ENCODE measurements around the gene HOXA9. TPM values are rescaled to one million over a fixed set of nuclear protein-coding genes. Genes with fewer than 3 reads are reported as not detected.

HOXA9 gene
- total and polyA plus RNA-seq, 10 of the 15 experiments (the other 5 are each of a cell fraction or from before 2014, with no cell fraction given) = not detected

GRCh38 chr7:27170426-27171324 lies 5.3 kb upstream of the HOXA9 start:
- no peak for ATAC-seq
- ChIA-PET RAD21 (ENCODE audit: unreplicated experiment) (no interaction called here), CTCF (interaction anchor here (1.6 kb wide), 1 partner anchor 801 kb away, joined by 4 read pairs; no protein-coding TSS in a partner anchor), SMC1A (ENCODE audit: uncharacterized antibody, unreplicated experiment) (interaction anchor here (0.6 kb wide), 1 partner anchor 730 kb away, joined by 3 read pairs; no protein-coding TSS in a partner anchor), POLR2A (no interaction called here)
- Histone ChIP-seq H3K9ac (ENCODE audit: control insufficient read depth, insufficient read depth, low read length) (no peak overlapping the region), H3K27me3 (replicated peaks in 1 of 2; ENCODE audit: control insufficient read depth in 2 of 2, insufficient read depth in 2 of 2, low read length in 1 of 2) (peaks cover 28 to 42% of the 10 kb centered on the region in 2 experiments), H3K4me3 (no peak overlapping the region), H3K4me1 (ENCODE audit: control insufficient read depth, insufficient read depth, low read length) (no peaks in the 10 kb centered on the region), H3K36me3 (ENCODE audit: control insufficient read depth in 2 of 2, insufficient read depth in 2 of 2, low read length in 1 of 2) (no peaks in the 10 kb centered on the region; a peak in 1 of 4 replicates), H4K20me1 (ENCODE audit: control insufficient read depth, insufficient read depth) (no peaks in the 10 kb centered on the region), H3K27ac (ENCODE audit: control insufficient read depth, insufficient read depth) (no peak overlapping the region), H3K79me2 (ENCODE audit: control insufficient read depth, insufficient read depth, low read length) (no peaks in the 10 kb centered on the region), H3K9me3 (replicated peaks; ENCODE audit: control insufficient read depth, insufficient read depth, low read length) (no peaks in the 10 kb centered on the region; the same call in 2 of the 3 replicates), H2AFZ (ENCODE audit: control insufficient read depth, low read depth, low read length) (no peak overlapping the region), H3K4me2 (ENCODE audit: control insufficient read depth, insufficient read depth) (no peak overlapping the region)
- 40% methylated on average over 10 of the region's 11 CpGs for WGBS (ENCODE audit: insufficient coverage, insufficient replicate concordance, low lambda C conversion rate, missing lambda C conversion rate)
- no peak for FAIRE-seq
- no TSS peak for BruUV-seq (replicated peaks)
- intact Hi-C loops (cut with micrococcal nuclease; ENCODE audit: unreplicated experiment) = no loop called here
- in situ Hi-C loops (cut with MboI) = loop anchor here (25.0 kb wide), 1 partner anchor 1083 kb away; no protein-coding TSS in a partner anchor
- no peak for DNase-seq (ENCODE audit: low read depth, low spot score)
- TF ChIP-seq MAX (IDR thresholded peaks at IDR 0.05; ENCODE audit: low read depth, low read length) (no peak), REST (IDR thresholded peaks at IDR 0.05; ENCODE audit: low read depth, low read length) (no peak), ZNF217 (IDR thresholded peaks at IDR 0.05) (no peak), BCLAF1 (IDR thresholded peaks at IDR 0.05) (no peak), SMC3 (IDR thresholded peaks at IDR 0.05; ENCODE audit: borderline replicate concordance, low read length) (no peak), CEBPZ (IDR thresholded peaks at IDR 0.05; ENCODE audit: low read depth, low read length) (no peak), SMAD1 (IDR thresholded peaks at IDR 0.05; ENCODE audit: low read depth, partially characterized antibody) (no peak), NFXL1 (IDR thresholded peaks at IDR 0.05; ENCODE audit: borderline replicate concordance) (no peak), KDM1A (IDR thresholded peaks at IDR 0.05; ENCODE audit: borderline replicate concordance) (no peak), IRF4 (IDR thresholded peaks at IDR 0.05; ENCODE audit: low read depth, low read length) (no peak), GATAD2B (conservative IDR thresholded peaks at IDR 0.05; ENCODE audit: low read depth) (no peak), BHLHE40 (IDR thresholded peaks at IDR 0.05; ENCODE audit: borderline replicate concordance in 1 of 2, low read depth in 2 of 2, low read length in 1 of 2) (no peak)

Measured in GM12878 (cell line).